Progenitor cell of endocrine pancreas (in vitro differentiated cells): ENCODE data around the gene BHMT. TPM values are rescaled to one million over a fixed set of nuclear protein-coding genes. Genes with fewer than 3 reads are reported as not detected.

Experiments
- DNase-seq: peaks from one replicate; pipeline ENCODE4 v3.0.0; 2021; ENCODE audit warnings: low spot score; ENCODE audit not compliant: unreplicated experiment
- H3K27ac Mint-ChIP-seq: 2 replicates; pipeline ENCODE4 v1.8.0; 2021; ENCODE audit warnings: mild to moderate bottlenecking, moderate library complexity, mixed read lengths
- H3K27me3 Mint-ChIP-seq: 2 replicates; pipeline ENCODE4 v1.8.0; 2021; ENCODE audit warnings: mixed read lengths
- H3K36me3 Mint-ChIP-seq: 2 replicates; pipeline ENCODE4 v1.8.0; 2022; ENCODE audit warnings: mixed read lengths; ENCODE audit not compliant: insufficient read depth
- H3K4me1 Mint-ChIP-seq: 2 replicates; pipeline ENCODE4 v1.8.0; 2021; ENCODE audit warnings: low read depth, mixed read lengths
- H3K4me3 Mint-ChIP-seq: 2 replicates; pipeline ENCODE4 v1.8.0; 2021; ENCODE audit warnings: low read depth, mild to moderate bottlenecking, moderate library complexity, mixed read lengths
- H3K9me3 Mint-ChIP-seq: 2 replicates; pipeline ENCODE4 v1.8.0; 2021; ENCODE audit warnings: low read depth, mixed read lengths
- long read RNA-seq: library from polyadenylated mRNA; unstranded; transcript quantifications from one replicate; pipeline ENCODE4 v2.0.0, GENCODE V29; 2020
- total RNA-seq: library from RNA; stranded (reverse); gene quantifications from 2 replicates; pipeline ENCODE4 v1.2.1, GENCODE V29; 2021
- TF ChIP-seq, protein P1 (sequence below): fragments of 200-600 bp; sonication (generic); IDR thresholded peaks from one replicate; pipeline ENCODE4 v1.5.0; 2021; ENCODE audit warnings: antibody characterized with exemption, mild to moderate bottlenecking; ENCODE audit not compliant: unreplicated experiment

Gene BHMT, protein sequence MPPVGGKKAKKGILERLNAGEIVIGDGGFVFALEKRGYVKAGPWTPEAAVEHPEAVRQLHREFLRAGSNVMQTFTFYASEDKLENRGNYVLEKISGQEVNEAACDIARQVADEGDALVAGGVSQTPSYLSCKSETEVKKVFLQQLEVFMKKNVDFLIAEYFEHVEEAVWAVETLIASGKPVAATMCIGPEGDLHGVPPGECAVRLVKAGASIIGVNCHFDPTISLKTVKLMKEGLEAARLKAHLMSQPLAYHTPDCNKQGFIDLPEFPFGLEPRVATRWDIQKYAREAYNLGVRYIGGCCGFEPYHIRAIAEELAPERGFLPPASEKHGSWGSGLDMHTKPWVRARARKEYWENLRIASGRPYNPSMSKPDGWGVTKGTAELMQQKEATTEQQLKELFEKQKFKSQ
- total RNA-seq, result 1.2 and 1.4 TPM in 2 replicates
- long read RNA-seq, transcript BHMT-201 (8 exons, 2,502 nt), result major isoform, 13 of 14 reads
- long read RNA-seq, partial matches to known transcripts, result 0 of 14 reads
- long read RNA-seq, other reads (novel, unspliced or antisense), result 1 of 14 reads

DNA sequence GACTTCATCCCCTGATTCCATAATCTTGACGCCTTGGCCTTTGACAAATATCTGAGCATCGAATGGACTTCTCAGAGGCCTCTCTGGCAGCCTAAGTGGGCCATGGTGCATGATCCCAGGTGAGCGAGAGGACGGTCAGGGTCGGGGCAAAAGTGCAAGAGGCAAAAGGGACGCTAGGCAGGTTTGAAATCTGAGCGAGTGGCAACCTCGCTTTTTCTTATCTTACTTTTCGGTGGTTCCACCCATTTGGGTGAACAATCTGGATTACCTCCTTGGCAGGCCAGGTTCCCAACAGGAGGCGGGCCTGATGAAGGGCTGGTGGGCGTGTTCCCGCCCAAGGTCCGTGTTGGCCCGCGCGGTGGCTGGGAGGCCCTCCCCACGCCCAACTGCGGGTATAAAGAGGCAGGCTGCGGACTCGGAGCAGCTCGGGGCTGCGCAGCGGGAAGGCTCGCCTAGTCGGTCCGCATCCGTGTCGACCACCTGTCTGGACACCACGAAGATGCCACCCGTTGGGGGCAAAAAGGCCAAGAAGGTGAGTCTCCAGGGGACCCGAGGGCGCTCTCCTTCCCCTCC is at the start of gene BHMT:
Gene BHMT (plus strand): TSS at position 423 of the 573 bp plus-strand sequence. CDS start 77 bp downstream, at position 500.
- no peak for DNase-seq
- H3K9me3 Mint-ChIP-seq, result no peaks in the 10 kb centered on the region
- peaks cover 12% of the 10 kb centered on the region for H3K4me1 Mint-ChIP-seq
- peak within 1 kb of the TSS; percentile 53 for H3K4me3 Mint-ChIP-seq
- H3K36me3 Mint-ChIP-seq, result no peaks in the 10 kb centered on the region
- TF ChIP-seq, protein P1, sequence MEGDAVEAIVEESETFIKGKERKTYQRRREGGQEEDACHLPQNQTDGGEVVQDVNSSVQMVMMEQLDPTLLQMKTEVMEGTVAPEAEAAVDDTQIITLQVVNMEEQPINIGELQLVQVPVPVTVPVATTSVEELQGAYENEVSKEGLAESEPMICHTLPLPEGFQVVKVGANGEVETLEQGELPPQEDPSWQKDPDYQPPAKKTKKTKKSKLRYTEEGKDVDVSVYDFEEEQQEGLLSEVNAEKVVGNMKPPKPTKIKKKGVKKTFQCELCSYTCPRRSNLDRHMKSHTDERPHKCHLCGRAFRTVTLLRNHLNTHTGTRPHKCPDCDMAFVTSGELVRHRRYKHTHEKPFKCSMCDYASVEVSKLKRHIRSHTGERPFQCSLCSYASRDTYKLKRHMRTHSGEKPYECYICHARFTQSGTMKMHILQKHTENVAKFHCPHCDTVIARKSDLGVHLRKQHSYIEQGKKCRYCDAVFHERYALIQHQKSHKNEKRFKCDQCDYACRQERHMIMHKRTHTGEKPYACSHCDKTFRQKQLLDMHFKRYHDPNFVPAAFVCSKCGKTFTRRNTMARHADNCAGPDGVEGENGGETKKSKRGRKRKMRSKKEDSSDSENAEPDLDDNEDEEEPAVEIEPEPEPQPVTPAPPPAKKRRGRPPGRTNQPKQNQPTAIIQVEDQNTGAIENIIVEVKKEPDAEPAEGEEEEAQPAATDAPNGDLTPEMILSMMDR, result no peak
- no peak within 1 kb of the TSS for H3K27ac Mint-ChIP-seq
- peaks cover 59% of the 10 kb centered on the region for H3K27me3 Mint-ChIP-seq

DNA sequence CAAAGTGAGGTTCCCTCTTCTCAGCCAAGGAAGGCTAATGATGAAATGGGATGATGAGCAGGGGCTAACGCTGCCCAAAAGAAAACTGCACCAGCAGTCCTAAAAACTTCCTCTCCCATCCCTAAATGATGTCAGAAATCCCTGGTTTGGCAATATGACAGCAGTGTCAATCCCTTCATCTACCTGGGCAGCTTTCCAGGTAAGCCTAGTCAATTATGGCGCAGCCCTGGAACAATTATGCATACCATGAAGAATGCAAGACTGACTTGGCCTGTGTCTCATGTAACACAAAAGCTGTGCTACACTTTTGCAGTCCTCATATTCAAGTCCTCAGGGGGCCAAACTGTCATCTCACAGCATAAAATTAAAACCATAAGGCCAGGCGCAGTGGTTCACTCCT is 49.2 kb upstream of the BHMT start:
- H3K36me3 Mint-ChIP-seq, result no peaks in the 10 kb centered on the region
- H3K4me3 Mint-ChIP-seq, result no peak overlapping the region
- H3K9me3 Mint-ChIP-seq, result no peaks in the 10 kb centered on the region
- TF ChIP-seq, protein P1, result no peak
- H3K27ac Mint-ChIP-seq, result no peak overlapping the region
- no peak for DNase-seq
- no peaks in the 10 kb centered on the region for H3K4me1 Mint-ChIP-seq
- peaks cover 3% of the 10 kb centered on the region for H3K27me3 Mint-ChIP-seq

DNA sequence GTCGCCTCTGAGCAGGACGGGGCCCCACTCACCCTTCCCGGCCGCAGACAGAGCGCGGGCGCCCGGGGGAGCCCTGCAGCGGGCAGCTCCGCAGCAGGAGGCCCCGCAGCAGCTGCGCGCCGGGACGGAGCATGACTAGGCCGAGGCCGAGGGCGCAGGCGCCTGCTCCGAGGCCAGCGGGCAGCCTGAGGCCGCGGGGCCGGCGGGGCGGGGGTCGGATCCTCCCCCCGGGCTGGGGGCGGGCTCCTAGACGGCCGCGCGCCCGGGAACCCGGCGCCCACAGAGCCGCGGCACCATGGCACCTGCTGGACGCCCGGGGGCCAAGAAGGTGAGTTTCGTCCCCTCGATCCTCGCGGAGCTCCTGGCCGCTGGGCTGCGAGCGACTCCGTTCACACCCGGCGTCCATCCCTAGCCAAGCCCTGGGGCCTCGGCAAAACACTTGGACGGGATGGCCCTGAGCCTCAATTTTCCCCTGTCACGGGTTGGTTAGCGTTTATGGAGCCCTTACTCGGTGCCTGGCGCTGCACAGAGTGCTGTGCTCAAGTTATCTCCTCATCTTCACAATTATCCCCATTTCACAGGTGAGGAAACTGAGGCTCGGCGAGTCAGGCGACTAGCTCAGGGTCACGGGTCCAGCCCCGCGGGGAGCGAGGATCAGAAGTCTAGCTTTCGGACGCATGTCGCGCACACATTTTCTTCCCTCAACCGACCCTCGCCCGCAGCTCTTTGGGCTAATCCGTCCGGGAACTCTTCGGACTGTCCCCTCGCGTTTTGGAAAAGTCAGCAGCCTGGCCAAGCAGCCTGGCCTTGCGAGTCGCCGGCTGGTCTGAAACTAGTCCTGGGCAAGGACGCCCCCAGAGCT is 41.9 kb upstream of the BHMT start, which contains the start of the genes BHMT2 and DMGDH:
Gene BHMT2 (plus strand): TSS at position 280 of the 862 bp plus-strand sequence. CDS start 16 bp downstream, at position 296.
Gene DMGDH (minus strand): TSS at position 187 of the 862 bp plus-strand sequence. CDS start 54 bp downstream, at position 133.
- Mint-ChIP-seq H3K4me3 (no peak within 1 kb of the TSS), H3K4me1 (no peaks in the 10 kb centered on the region), H3K27me3 (no peaks in the 10 kb centered on the region), H3K9me3 (peaks cover 9% of the 10 kb centered on the region), H3K27ac (no peak within 1 kb of the TSS), H3K36me3 (no peaks in the 10 kb centered on the region)
- no peak for DNase-seq
- TF ChIP-seq, protein P1, result no peak

DNA sequence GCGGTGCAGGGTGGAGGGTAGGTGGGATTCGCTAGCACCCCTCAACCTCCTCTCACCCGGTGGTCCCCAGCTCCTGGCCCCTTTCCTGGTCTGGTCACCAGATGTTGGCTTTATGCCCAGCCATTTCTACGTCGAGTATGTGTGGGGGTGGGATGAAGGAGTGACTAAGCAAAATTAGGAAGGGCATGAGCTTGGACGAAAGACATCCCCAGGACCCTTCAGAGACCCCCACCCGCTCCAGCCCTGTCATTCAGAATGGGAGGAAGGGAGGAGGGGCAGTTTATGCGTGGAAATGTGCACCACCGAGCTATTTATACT is 41.3 kb upstream of the BHMT start:
- Mint-ChIP-seq H3K9me3 (peaks cover 9% of the 10 kb centered on the region), H3K4me1 (no peaks in the 10 kb centered on the region), H3K4me3 (no peak overlapping the region), H3K36me3 (no peaks in the 10 kb centered on the region), H3K27ac (no peak overlapping the region), H3K27me3 (no peaks in the 10 kb centered on the region)
- TF ChIP-seq, protein P1, result no peak
- DNase-seq, result no peak

DNA sequence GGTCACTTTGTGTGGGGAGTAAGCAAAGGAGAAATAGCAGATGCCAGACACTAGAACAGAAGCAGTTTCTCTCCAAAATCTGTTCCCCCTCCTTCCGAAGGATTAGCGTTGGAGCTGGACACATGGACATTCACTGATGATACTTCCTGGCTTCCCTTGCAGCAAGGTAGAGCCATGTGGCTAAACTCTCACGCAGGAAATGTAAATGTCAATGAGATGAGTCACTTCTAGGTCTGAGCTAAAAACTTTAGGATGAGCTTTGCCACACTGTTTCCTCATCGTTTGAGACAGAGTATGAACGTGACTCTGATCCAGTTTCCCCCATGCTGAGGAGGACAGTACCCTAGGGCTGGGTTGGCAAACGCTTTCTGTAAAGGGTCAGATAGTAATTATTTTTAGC is 37.0 kb upstream of the BHMT start:
- Mint-ChIP-seq H3K27me3 (no peaks in the 10 kb centered on the region), H3K27ac (no peak overlapping the region), H3K9me3 (peaks cover 6% of the 10 kb centered on the region), H3K36me3 (no peaks in the 10 kb centered on the region), H3K4me1 (no peaks in the 10 kb centered on the region), H3K4me3 (no peak overlapping the region)
- TF ChIP-seq, protein P1, result no peak
- DNase-seq, result no peak
